ENCODE data around the gene AQR.
"Not testable (repeated sequence)": the region's sequence is repeated elsewhere in the genome, so short reads cannot be mapped to it uniquely, and the experiment has no call there.

GRCh38 chr15:34928349-34928748, 41.2 kb downstream of the AQR start:
- TF ChIP-seq CTCF (conservative IDR thresholded peaks at IDR 0.05; ENCODE audit: low read length); EZH2phosphoT487 (IDR thresholded peaks at IDR 0.05; ENCODE audit: borderline replicate concordance): not testable (repeated sequence)

All from Loucy (cell line).